Heart left ventricle (tissue), 16 donors: ENCODE data around the gene VEZT. TPM values are rescaled to one million over a fixed set of nuclear protein-coding genes. Genes with fewer than 3 reads are reported as not detected.

Source experiments
- ATAC-seq, 4 donors: fragments of 200-7000 bp; cut with Tn5 transposase; one replicate each; pipeline ENCODE4 v1.9.1; 2020 to 2022; ENCODE audit warnings: moderate library complexity in 4 of 4, mild to moderate bottlenecking in 3 of 4, moderate number of reproducible peaks in 1 of 4
- DNase-seq, 5 donors: peaks; one replicate each; pipeline ENCODE4 v3.0.0-alpha.2; 2020
- H3K27ac ChIP-seq, 12 donors: fragments of 200-600 bp; sonication (generic) in 4 of 12; one replicate each; pipeline versions ENCODE4 v1.5.0 to v1.8.0; 2016 to 2022; ENCODE audit warnings: mild to moderate bottlenecking in 2 of 12
- H3K27me3 ChIP-seq, 9 donors: fragments of 200-600 bp; sonication (generic) in 2 of 9; one replicate each; pipeline versions ENCODE4 v1.5.1 to v1.8.0; 2016 to 2022; ENCODE audit warnings: mild to moderate bottlenecking in 3 of 9
- H3K36me3 ChIP-seq, 9 donors: fragments of 200-600 bp; sonication (generic) in 2 of 9; one replicate each; pipeline versions ENCODE4 v1.5.0 to v1.8.0; 2018 to 2022; ENCODE audit warnings: mild to moderate bottlenecking in 2 of 9
- H3K4me1 ChIP-seq, 12 donors: fragments of 200-600 bp; sonication (generic) in 4 of 12; one replicate each; pipeline versions ENCODE4 v1.5.0 to v1.8.0; 2016 to 2022; ENCODE audit warnings: mild to moderate bottlenecking in 3 of 12
- H3K4me3 ChIP-seq, 12 donors: fragments of 200-600 bp; sonication (generic) in 4 of 12; one replicate each; pipeline versions ENCODE4 v1.5.0 to v1.8.0; 2017 to 2022; ENCODE audit warnings: mild to moderate bottlenecking in 9 of 12, moderate library complexity in 4 of 12
- H3K9me3 ChIP-seq, 12 donors: fragments of 200-600 bp; sonication (generic) in 4 of 12; one replicate each; pipeline versions ENCODE4 v1.5.0 to v1.8.0; 2016 to 2022; ENCODE audit warnings: mild to moderate bottlenecking in 1 of 12
- POLR2A ChIP-seq, 2 donors: fragments of 450-650 bp; IDR thresholded peaks; one replicate each; pipeline ENCODE4 v1.6.1; 2017; ENCODE audit warnings: antibody characterized with exemption in 2 of 2, mild to moderate bottlenecking in 2 of 2, moderate library complexity in 2 of 2
- WGBS, 4 donors: extraction: QIAGEN DNeasy Blood & Tissue Kit in 2 of 4; methylation state at CpG; one replicate each; pipeline versions ENCODE4 v1.1.5 to v1.1.7; 2013 to 2018; 5-methylcytosine and 5-hydroxymethylcytosine counted together
- intact Hi-C, 10 donors: fragments of 100-400 bp; cut with DNase I; formaldehyde crosslinking; loops; one replicate each; pipeline versions ENCODE4 v1.11.1 to v1.14.2; 2022
- polyA plus RNA-seq, 2 donors: library from polyadenylated mRNA; stranded (reverse); fragments of 200-250 nt; gene quantifications; one replicate each; pipeline ENCODE4 v1.2.3, GENCODE V29; 2013
- total RNA-seq, 9 donors: library from RNA; depleted of rRNA in 2 of 9; stranded (reverse); fragments of >200 nt in 2 of 9; fragmentation: NEBNext Ultra II Directional in 3 of 9; extraction: Animal tissue kit (Norgen Biotek cat#: 25700) in 3 of 9; gene quantifications; one replicate each; pipeline versions ENCODE4 v1.1.0 to v1.2.4, GENCODE V29; 2016 to 2023
- TF ChIP-seq, protein P1 (sequence below), 12 donors: fragments of 200-600 bp; sonication (generic) in 4 of 12; IDR thresholded peaks; one replicate each; pipeline versions ENCODE4 v1.5.0 to v1.8.0; 2018 to 2022; ENCODE audit warnings: antibody characterized with exemption in 12 of 12, mild to moderate bottlenecking in 5 of 12
- donor health status: ischemic (EF 13 %, LVEDD 7.1; RV severe dilation, severe dysfunction).
- donor health status: healthy with polysubstance abuse.
- donor health status: DM: no; HTN: yes; CAD: no.
- donor health status: DM: no; HTN: no; CAD: no.
- donor health status: ischemic (EF 25% LVEDD 6.9; RV normal size, moderate dysfunction).
- donor health status: ischemic (EF 25% LVEDD 5.7; RV mildly dilated, moderate dysfunction).
- donor health status: healthy.
- donor health status: DM: yes; HTN: yes; CAD: no.
- donor health status: ischemic (EF 35%, LVEDD 5.7; RV mildly dilated, moderate dysfunction).
- donor health status: nonischemic (EF 11% LVEDD 7.7; RV severe dilation, severe dysfunction).
- donor health status: DM: yes; HTN: yes; CAD: no.
- donor health status: PGD.
- donor health status: ischemic (EF 29% LVEDD 5.4; RV normal size, mild dysfunction).
- donor health status: nonischemic (EF 23%, LVEDD 6.1; RV moderate dilation, normal function).

The VEZT gene
- total and polyA plus RNA-seq, 11 donors, result 14.6 to 89.9 (median 65.2) TPM

DNA sequence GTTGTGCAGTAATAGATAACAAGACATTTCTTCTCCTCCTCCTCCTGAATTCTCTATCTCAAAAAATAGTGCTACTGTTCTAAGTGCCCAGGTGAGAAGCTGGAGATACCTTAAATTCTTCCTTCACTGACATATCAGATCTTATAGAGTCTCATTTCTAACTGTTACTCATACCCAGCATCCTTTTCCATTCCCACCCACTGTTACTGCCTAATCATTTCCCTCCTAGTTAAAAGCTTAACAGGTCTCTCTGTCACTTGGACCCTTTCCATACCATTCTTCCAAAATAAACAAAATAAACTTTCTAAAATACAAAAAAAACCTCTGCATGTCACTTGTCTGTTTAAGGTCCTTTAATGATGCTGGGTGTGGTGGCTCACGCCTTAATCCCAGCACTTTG is 124.4 kb downstream of the VEZT start:
- WGBS, 4 donors, result 81 to 96% (median 88%) methylated on average over 1 of the region's 1 CpG
- Histone ChIP-seq H3K4me1 (peaks cover 0 to 4% (median 0%) of the 10 kb centered on the region in 12 donors), H3K27ac (no peak overlapping the region), H3K36me3 (no peaks in the 10 kb centered on the region), H3K27me3 (no peaks in the 10 kb centered on the region), H3K4me3 (no peak overlapping the region), H3K9me3 (no peaks in the 10 kb centered on the region)
- no peak for TF ChIP-seq POLR2A (IDR thresholded peaks at IDR 0.05)
- TF ChIP-seq, protein P1, sequence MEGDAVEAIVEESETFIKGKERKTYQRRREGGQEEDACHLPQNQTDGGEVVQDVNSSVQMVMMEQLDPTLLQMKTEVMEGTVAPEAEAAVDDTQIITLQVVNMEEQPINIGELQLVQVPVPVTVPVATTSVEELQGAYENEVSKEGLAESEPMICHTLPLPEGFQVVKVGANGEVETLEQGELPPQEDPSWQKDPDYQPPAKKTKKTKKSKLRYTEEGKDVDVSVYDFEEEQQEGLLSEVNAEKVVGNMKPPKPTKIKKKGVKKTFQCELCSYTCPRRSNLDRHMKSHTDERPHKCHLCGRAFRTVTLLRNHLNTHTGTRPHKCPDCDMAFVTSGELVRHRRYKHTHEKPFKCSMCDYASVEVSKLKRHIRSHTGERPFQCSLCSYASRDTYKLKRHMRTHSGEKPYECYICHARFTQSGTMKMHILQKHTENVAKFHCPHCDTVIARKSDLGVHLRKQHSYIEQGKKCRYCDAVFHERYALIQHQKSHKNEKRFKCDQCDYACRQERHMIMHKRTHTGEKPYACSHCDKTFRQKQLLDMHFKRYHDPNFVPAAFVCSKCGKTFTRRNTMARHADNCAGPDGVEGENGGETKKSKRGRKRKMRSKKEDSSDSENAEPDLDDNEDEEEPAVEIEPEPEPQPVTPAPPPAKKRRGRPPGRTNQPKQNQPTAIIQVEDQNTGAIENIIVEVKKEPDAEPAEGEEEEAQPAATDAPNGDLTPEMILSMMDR (IDR thresholded peaks at IDR 0.05), result no peak
- no peak for ATAC-seq
- DNase-seq, result no peak
- intact Hi-C loops, result loop anchor here in 1 of 10 donors (10.0 kb wide), 1 partner anchor 193 kb away; no protein-coding TSS in a partner anchor

DNA sequence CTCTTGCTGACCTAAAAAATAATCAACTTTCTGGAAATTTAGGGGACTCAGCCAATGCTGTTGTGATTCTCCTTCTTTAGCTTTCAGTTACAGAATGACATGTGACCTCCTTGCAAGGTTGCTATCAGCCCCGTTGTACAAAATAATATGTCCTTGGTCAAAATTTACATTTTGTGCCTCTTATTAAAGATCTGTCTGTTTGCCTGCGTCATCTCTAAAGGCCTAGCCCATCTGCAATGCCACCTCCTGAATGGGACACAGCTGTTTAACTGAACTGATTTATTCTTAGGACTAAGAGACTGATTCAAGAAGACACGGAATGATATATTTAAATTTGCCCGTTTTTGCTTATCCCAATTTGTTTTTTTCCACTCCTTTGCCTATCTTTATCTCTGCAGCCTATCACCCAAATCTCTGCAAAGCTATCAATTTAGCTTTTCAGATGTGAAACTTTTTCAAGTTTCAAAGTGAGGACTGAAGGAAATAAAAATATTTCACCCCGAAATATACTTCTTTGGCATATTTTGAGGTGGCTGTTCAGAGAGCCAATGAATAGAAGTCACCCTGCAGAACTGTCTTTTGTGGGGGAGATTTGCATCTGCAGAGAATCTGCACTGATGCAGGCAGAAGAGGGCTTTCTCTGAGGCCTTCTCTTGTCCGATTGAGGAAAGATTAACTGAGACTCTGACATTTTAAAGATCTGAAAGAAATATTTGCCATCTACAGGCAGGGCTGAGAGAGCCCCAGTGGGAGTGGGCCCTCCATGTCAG is 126.0 kb downstream of the VEZT start:
- no peaks in the 10 kb centered on the region for H3K27me3 ChIP-seq
- DNase-seq (no peak), ATAC-seq (no peak)
- H3K4me1 ChIP-seq, result peaks cover 0 to 4% (median 0%) of the 10 kb centered on the region in 12 donors
- TF ChIP-seq, protein P1 (IDR thresholded peaks at IDR 0.05), result no peak
- TF ChIP-seq POLR2A (IDR thresholded peaks at IDR 0.05), result no peak
- intact Hi-C loops, result loop anchor here in 1 of 10 donors (10.0 kb wide), 1 partner anchor 191 kb away; no protein-coding TSS in a partner anchor
- 75 to 86% (median 81%) methylated on average over 6 of the region's 6 CpGs for WGBS, 4 donors
- no peak overlapping the region for H3K4me3 ChIP-seq
- H3K9me3 ChIP-seq, result no peaks in the 10 kb centered on the region
- H3K36me3 ChIP-seq, result no peaks in the 10 kb centered on the region
- no peak overlapping the region for H3K27ac ChIP-seq

DNA sequence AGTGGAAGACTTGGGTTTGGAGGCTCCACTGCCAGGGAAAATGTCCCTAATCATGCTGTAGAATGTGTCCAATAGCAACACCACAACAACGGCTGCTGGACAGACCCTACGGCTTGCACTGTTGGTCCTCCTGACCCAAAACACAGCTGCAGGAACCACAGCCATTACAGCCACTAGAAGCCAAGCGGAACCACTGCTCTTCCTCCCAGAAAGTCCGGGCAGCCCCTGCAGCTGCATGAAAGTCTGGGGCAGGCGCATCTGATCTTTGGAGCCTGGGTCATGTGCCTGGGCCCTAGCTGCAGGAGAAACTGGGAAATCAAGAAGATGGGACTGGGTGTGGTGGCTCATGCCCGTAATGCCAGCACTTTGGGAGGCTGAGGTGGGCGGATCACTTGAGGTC is 131.7 kb downstream of the VEZT start:
- WGBS, 4 donors, result 88 to 92% (median 90%) methylated on average over 7 of the region's 7 CpGs
- no peak for DNase-seq
- Histone ChIP-seq H3K4me3 (no peak overlapping the region), H3K27me3 (no peaks in the 10 kb centered on the region), H3K9me3 (no peaks in the 10 kb centered on the region), H3K36me3 (no peaks in the 10 kb centered on the region), H3K27ac (no peak overlapping the region), H3K4me1 (no peaks in the 10 kb centered on the region)
- no peak for ATAC-seq
- intact Hi-C loops, result loop anchor here in 1 of 10 donors (10.0 kb wide), 1 partner anchor 186 kb away; no protein-coding TSS in a partner anchor
- TF ChIP-seq POLR2A (IDR thresholded peaks at IDR 0.05), result no peak
- TF ChIP-seq, protein P1 (IDR thresholded peaks at IDR 0.05), result no peak

DNA sequence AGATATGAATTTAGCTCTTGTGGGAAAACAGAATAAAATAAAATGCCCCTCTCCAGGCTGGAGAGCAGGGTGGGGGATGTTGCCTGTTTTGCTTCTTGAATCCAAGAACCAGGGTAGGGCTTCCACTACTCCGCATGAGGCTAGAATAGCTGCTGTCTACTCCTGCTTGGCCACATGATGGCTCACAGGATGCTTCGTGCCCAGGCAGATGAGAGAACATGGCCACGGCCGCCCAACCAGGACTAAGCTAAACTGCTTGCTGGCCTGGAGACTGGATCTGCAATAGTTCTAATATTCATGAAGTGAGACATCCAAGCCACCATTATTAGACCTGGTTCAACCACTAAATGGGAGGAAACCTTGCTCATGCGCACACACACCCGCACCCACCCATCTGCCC is 134.1 kb downstream of the VEZT start:
- H3K36me3 ChIP-seq, result no peaks in the 10 kb centered on the region
- intact Hi-C loops, result loop anchor here in 7 of 10 donors (2.0 to 10.0 kb wide), 3 partner anchors 183 to 186 kb away; no protein-coding TSS in a partner anchor
- H3K27me3 ChIP-seq, result no peaks in the 10 kb centered on the region
- no peaks in the 10 kb centered on the region for H3K9me3 ChIP-seq
- TF ChIP-seq, protein P1 (IDR thresholded peaks at IDR 0.05), result peak in 8 of 12 donors; percentile 12 to 41 (median 29)
- TF ChIP-seq POLR2A (IDR thresholded peaks at IDR 0.05), result no peak
- no peak overlapping the region for H3K4me3 ChIP-seq
- whole genome bisulfite sequencing, 4 donors, result 54 to 77% (median 68%) methylated on average over 6 of the region's 6 CpGs
- peak in 4 of 5 donors; percentile 30 to 56 (median 39) for DNase-seq
- no peaks in the 10 kb centered on the region for H3K4me1 ChIP-seq
- H3K27ac ChIP-seq, result no peak overlapping the region
- peak; percentile 81 to 88 (median 87) for ATAC-seq
